ENCODE results near the gene MGAT3.

The MGAT3 gene

GRCh38 chr22:39492186-39492585 lies 35.4 kb downstream of the MGAT3 start:
- Histone ChIP-seq H3K79me2 (ENCODE audit: insufficient read depth, low read length) (no peaks in the 10 kb centered on the region), H3K36me3 (ENCODE audit: insufficient read depth, low read length) (peaks cover 7% of the 10 kb centered on the region; the same call in 1 of the 2 replicates), H3K9ac (ENCODE audit: low read depth, low read length, poor library complexity, severe bottlenecking) (no peak overlapping the region), H4K20me1 (ENCODE audit: insufficient read depth, low read length, poor library complexity, severe bottlenecking) (no peaks in the 10 kb centered on the region), H3K4me2 (ENCODE audit: low read depth, low read length, poor library complexity, severe bottlenecking) (no peak overlapping the region), H3F3A (ENCODE audit: low read depth) (no peaks in the 10 kb centered on the region), H3K4me3 (ENCODE audit: low read length, poor library complexity, severe bottlenecking) (no peak overlapping the region), H3K4me1 (ENCODE audit: insufficient read depth, low read length, poor library complexity, severe bottlenecking) (no peaks in the 10 kb centered on the region), H3K9me2 (replicated peaks; ENCODE audit: low read depth, low read length) (no peaks in the 10 kb centered on the region), H2AFZ (ENCODE audit: low read length) (no peak overlapping the region), H3K9me3 (ENCODE audit: insufficient read depth, low read depth, low read length) (no peaks in the 10 kb centered on the region), H3K27me3 (ENCODE audit: insufficient read depth, low read length, poor library complexity, severe bottlenecking) (no peaks in the 10 kb centered on the region)
- TF ChIP-seq CTCF (conservative IDR thresholded peaks at IDR 0.05; ENCODE audit: low read length), result no peak
- TF ChIP-seq EZH2phosphoT487 (IDR thresholded peaks at IDR 0.05; ENCODE audit: borderline replicate concordance), result no peak

GRCh38 chr22:39493759-39494158 lies 36.9 kb downstream of the MGAT3 start:
- no peaks in the 10 kb centered on the region for H3K9me3 ChIP-seq (ENCODE audit: insufficient read depth, low read depth, low read length)
- no peaks in the 10 kb centered on the region; the same call in 1 of the 2 replicates for H3K36me3 ChIP-seq (ENCODE audit: insufficient read depth, low read length)
- TF ChIP-seq CTCF (conservative IDR thresholded peaks at IDR 0.05; ENCODE audit: low read length) (no peak), EZH2phosphoT487 (IDR thresholded peaks at IDR 0.05; ENCODE audit: borderline replicate concordance) (no peak)
- no peaks in the 10 kb centered on the region for H3K4me1 ChIP-seq (ENCODE audit: insufficient read depth, low read length, poor library complexity, severe bottlenecking)
- no peaks in the 10 kb centered on the region for H4K20me1 ChIP-seq (ENCODE audit: insufficient read depth, low read length, poor library complexity, severe bottlenecking)
- no peak overlapping the region for H3K4me2 ChIP-seq (ENCODE audit: low read depth, low read length, poor library complexity, severe bottlenecking)
- no peaks in the 10 kb centered on the region for H3K79me2 ChIP-seq (ENCODE audit: insufficient read depth, low read length)
- no peaks in the 10 kb centered on the region for H3K9me2 ChIP-seq (replicated peaks; ENCODE audit: low read depth, low read length)
- H3F3A ChIP-seq (ENCODE audit: low read depth), result no peaks in the 10 kb centered on the region
- H2AFZ ChIP-seq (ENCODE audit: low read length), result no peak overlapping the region
- H3K4me3 ChIP-seq (ENCODE audit: low read length, poor library complexity, severe bottlenecking), result no peak overlapping the region
- H3K27me3 ChIP-seq (ENCODE audit: insufficient read depth, low read length, poor library complexity, severe bottlenecking), result no peaks in the 10 kb centered on the region
- H3K9ac ChIP-seq (ENCODE audit: low read depth, low read length, poor library complexity, severe bottlenecking), result no peak overlapping the region

GRCh38 chr22:39494471-39495120 lies 37.8 kb downstream of the MGAT3 start:
- Histone ChIP-seq H3K4me1 (ENCODE audit: insufficient read depth, low read length, poor library complexity, severe bottlenecking) (no peaks in the 10 kb centered on the region), H3K36me3 (ENCODE audit: insufficient read depth, low read length) (no peaks in the 10 kb centered on the region), H3K4me3 (ENCODE audit: low read length, poor library complexity, severe bottlenecking) (no peak overlapping the region), H3K79me2 (ENCODE audit: insufficient read depth, low read length) (no peaks in the 10 kb centered on the region), H3K9me2 (replicated peaks; ENCODE audit: low read depth, low read length) (no peaks in the 10 kb centered on the region), H3K9ac (ENCODE audit: low read depth, low read length, poor library complexity, severe bottlenecking) (no peak overlapping the region), H2AFZ (ENCODE audit: low read length) (no peak overlapping the region), H3K4me2 (ENCODE audit: low read depth, low read length, poor library complexity, severe bottlenecking) (no peak overlapping the region), H4K20me1 (ENCODE audit: insufficient read depth, low read length, poor library complexity, severe bottlenecking) (no peaks in the 10 kb centered on the region), H3F3A (ENCODE audit: low read depth) (no peaks in the 10 kb centered on the region), H3K9me3 (ENCODE audit: insufficient read depth, low read depth, low read length) (no peaks in the 10 kb centered on the region), H3K27me3 (ENCODE audit: insufficient read depth, low read length, poor library complexity, severe bottlenecking) (no peaks in the 10 kb centered on the region)
- TF ChIP-seq EZH2phosphoT487 (IDR thresholded peaks at IDR 0.05; ENCODE audit: borderline replicate concordance) (no peak), CTCF (conservative IDR thresholded peaks at IDR 0.05; ENCODE audit: low read length) (no peak)
